ENCODE measurements around the gene MEF2B.

DNA sequence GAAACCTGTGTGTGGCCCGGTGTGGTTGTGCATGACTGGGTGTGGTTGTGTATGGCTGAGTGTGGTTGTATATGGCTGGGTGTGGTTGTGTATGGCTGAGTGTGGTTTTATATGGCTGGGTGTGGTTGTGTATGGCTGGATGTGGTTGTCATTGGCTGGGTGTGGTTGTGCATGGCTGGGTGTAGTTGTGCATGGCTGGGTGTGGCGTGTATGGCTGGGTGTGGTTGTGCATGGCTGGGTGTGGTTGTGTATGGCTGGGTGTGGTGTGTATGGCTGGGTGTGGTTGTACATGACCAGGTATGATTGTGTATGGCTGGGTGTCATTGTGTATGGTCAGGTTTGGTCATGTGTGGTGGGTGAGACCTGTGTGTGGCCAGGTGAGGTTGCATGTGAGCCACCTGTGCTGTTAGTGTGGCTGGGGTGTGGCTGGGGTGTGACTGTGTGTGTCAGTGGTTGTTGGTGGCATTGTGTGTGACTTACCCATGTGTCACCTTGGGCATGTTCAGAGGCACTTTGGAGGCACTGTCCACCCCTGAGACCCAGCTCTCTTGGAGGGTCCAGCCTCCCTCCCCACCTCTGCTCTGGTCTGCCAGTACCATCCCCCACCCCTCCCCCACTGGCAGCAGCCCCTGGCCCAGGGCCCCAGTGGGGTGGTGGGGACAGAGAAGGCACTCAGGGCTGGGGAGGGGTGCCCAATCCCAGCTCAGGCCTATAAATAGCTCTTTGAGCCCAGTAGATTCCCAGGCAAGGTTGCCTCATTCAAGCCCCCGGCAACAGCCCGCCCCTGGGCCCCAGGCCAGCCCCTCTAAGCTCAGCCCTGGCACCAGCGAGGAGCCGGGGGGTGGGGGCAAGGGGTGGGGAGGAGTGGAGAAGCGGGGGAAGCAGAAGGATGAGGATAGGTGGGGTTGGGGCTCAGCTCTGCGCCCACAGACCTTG lies 37.8 kb upstream of the MEF2B start:
- TF ChIP-seq, protein P1, sequence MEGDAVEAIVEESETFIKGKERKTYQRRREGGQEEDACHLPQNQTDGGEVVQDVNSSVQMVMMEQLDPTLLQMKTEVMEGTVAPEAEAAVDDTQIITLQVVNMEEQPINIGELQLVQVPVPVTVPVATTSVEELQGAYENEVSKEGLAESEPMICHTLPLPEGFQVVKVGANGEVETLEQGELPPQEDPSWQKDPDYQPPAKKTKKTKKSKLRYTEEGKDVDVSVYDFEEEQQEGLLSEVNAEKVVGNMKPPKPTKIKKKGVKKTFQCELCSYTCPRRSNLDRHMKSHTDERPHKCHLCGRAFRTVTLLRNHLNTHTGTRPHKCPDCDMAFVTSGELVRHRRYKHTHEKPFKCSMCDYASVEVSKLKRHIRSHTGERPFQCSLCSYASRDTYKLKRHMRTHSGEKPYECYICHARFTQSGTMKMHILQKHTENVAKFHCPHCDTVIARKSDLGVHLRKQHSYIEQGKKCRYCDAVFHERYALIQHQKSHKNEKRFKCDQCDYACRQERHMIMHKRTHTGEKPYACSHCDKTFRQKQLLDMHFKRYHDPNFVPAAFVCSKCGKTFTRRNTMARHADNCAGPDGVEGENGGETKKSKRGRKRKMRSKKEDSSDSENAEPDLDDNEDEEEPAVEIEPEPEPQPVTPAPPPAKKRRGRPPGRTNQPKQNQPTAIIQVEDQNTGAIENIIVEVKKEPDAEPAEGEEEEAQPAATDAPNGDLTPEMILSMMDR (IDR thresholded peaks at IDR 0.05), result no peak
- no peak for TF ChIP-seq POLR2A (IDR thresholded peaks at IDR 0.05)

Measured in Peyer's patch (tissue), 4 donors.